KMS-11 (cell line): ENCODE results near the gene NECAP2.

Source experiments
- H2AFZ ChIP-seq: fragments of 200-600 bp; sonication (generic); 2 replicates; pipeline ENCODE4 v1.6.1; 2016; ENCODE audit warnings: antibody characterized with exemption, mixed run types, low read depth
- H3K27ac ChIP-seq: fragments of 200-600 bp; sonication (generic); 2 replicates; pipeline ENCODE4 v1.6.1; 2016; ENCODE audit warnings: mild to moderate bottlenecking, mixed run types
- H3K27me3 ChIP-seq: fragments of 200-600 bp; sonication (generic); 2 replicates; pipeline ENCODE4 v1.6.1; 2017; ENCODE audit warnings: mild to moderate bottlenecking, low read depth, mixed run types, moderate library complexity; ENCODE audit not compliant: insufficient read depth
- H3K36me3 ChIP-seq: fragments of 200-600 bp; sonication (generic); 2 replicates; pipeline ENCODE4 v1.6.1; 2017; ENCODE audit warnings: mild to moderate bottlenecking, mixed run types; ENCODE audit not compliant: insufficient read depth
- H3K4me1 ChIP-seq: fragments of 200-600 bp; sonication (generic); 2 replicates; pipeline ENCODE4 v1.6.1; 2016; ENCODE audit warnings: mild to moderate bottlenecking, low read depth, mixed run types; ENCODE audit not compliant: poor library complexity, severe bottlenecking
- H3K4me2 ChIP-seq: fragments of 200-600 bp; sonication (generic); 2 replicates; pipeline ENCODE4 v1.7.0; 2016; ENCODE audit warnings: mild to moderate bottlenecking, mixed run types
- H3K4me3 ChIP-seq: fragments of 200-600 bp; sonication (generic); IDR thresholded peaks from 2 replicates; pipeline ENCODE4 v1.6.1; 2017; ENCODE audit warnings: low read depth, low read length, mixed read lengths; ENCODE audit not compliant: insufficient read depth
- H3K79me2 ChIP-seq: fragments of 200-600 bp; sonication (generic); 2 replicates; pipeline ENCODE4 v1.6.1; 2016; ENCODE audit warnings: low read depth, mixed run types; ENCODE audit not compliant: insufficient read depth
- H3K9ac ChIP-seq: fragments of 200-600 bp; sonication (generic); 2 replicates; pipeline ENCODE4 v1.6.1; 2016; ENCODE audit warnings: mild to moderate bottlenecking, mixed run types
- H4K20me1 ChIP-seq: fragments of 200-600 bp; sonication (generic); 2 replicates; pipeline ENCODE4 v1.6.1; 2016; ENCODE audit warnings: mild to moderate bottlenecking, mixed run types; ENCODE audit not compliant: insufficient read depth
- CTCF ChIP-seq: fragments of 200-600 bp; sonication (generic); conservative IDR thresholded peaks from 2 replicates; pipeline ENCODE4 v1.6.1; 2017; ENCODE audit warnings: low read depth, mild to moderate bottlenecking, antibody characterized with exemption, low read length, moderate library complexity, mixed read lengths

The NECAP2 gene

GRCh38 chr1:16430606-16431005 is 9.9 kb upstream of the NECAP2 start:
- H3K36me3 ChIP-seq: no peaks in the 10 kb centered on the region
- H2AFZ ChIP-seq: no peak overlapping the region
- no peak overlapping the region for H3K27ac ChIP-seq
- TF ChIP-seq CTCF: no peak
- H3K27me3 ChIP-seq: no peaks in the 10 kb centered on the region; the same call in 1 of the 2 replicates
- H3K4me3 ChIP-seq: no peak overlapping the region
- no peaks in the 10 kb centered on the region for H4K20me1 ChIP-seq
- H3K4me1 ChIP-seq: no peaks in the 10 kb centered on the region
- H3K9ac ChIP-seq: no peak overlapping the region
- H3K4me2 ChIP-seq: no peak overlapping the region
- H3K79me2 ChIP-seq: no peaks in the 10 kb centered on the region

GRCh38 chr1:16433030-16433429 is 7.5 kb upstream of the NECAP2 start:
- H3K27ac ChIP-seq: no peak overlapping the region

GRCh38 chr1:16434007-16434406 is 6.5 kb upstream of the NECAP2 start:
- H3K36me3 ChIP-seq: no peaks in the 10 kb centered on the region
- H4K20me1 ChIP-seq: no peaks in the 10 kb centered on the region
- no peak for TF ChIP-seq CTCF
- no peak overlapping the region for H2AFZ ChIP-seq
- no peak overlapping the region for H3K4me3 ChIP-seq
- H3K27me3 ChIP-seq: no peaks in the 10 kb centered on the region; the same call in 1 of the 2 replicates
- H3K79me2 ChIP-seq: no peaks in the 10 kb centered on the region
- H3K9ac ChIP-seq: no peak overlapping the region
- H3K4me1 ChIP-seq: peaks cover 11% of the 10 kb centered on the region
- no peak overlapping the region for H3K27ac ChIP-seq
- H3K4me2 ChIP-seq: no peak overlapping the region

More at GRCh38 chr1:16433030-16433429, 7.5 kb upstream of the NECAP2 start:
- H2AFZ ChIP-seq: no peak overlapping the region
- no peak for TF ChIP-seq CTCF
- H3K9ac ChIP-seq: no peak overlapping the region
- H3K4me1 ChIP-seq: peaks cover 1% of the 10 kb centered on the region
- no peaks in the 10 kb centered on the region for H4K20me1 ChIP-seq
- H3K36me3 ChIP-seq: no peaks in the 10 kb centered on the region
- H3K79me2 ChIP-seq: no peaks in the 10 kb centered on the region
- H3K4me3 ChIP-seq: no peak overlapping the region
- H3K27me3 ChIP-seq: no peaks in the 10 kb centered on the region; the same call in 1 of the 2 replicates
- H3K4me2 ChIP-seq: no peak overlapping the region

GRCh38 chr1:16434501-16434900 is 6.0 kb upstream of the NECAP2 start:
- Histone ChIP-seq H3K4me1 (peaks cover 13% of the 10 kb centered on the region), H3K4me2 (no peak overlapping the region), H3K4me3 (no peak overlapping the region), H4K20me1 (no peaks in the 10 kb centered on the region), H3K27ac (no peak overlapping the region), H2AFZ (no peak overlapping the region), H3K79me2 (no peaks in the 10 kb centered on the region), H3K27me3 (no peaks in the 10 kb centered on the region; the same call in 1 of the 2 replicates), H3K9ac (no peak overlapping the region), H3K36me3 (no peaks in the 10 kb centered on the region)
- TF ChIP-seq CTCF: no peak
